ENCODE measurements around the gene ME1. TPM values are rescaled to one million over a fixed set of nuclear protein-coding genes. Genes with fewer than 3 reads are reported as not detected.

The ME1 gene
- total and polyA plus RNA-seq, 2 donors (not counting 3 experiments of a cell fraction or from before 2014, with no cell fraction given): 7.3 to 29.3 TPM

DNA sequence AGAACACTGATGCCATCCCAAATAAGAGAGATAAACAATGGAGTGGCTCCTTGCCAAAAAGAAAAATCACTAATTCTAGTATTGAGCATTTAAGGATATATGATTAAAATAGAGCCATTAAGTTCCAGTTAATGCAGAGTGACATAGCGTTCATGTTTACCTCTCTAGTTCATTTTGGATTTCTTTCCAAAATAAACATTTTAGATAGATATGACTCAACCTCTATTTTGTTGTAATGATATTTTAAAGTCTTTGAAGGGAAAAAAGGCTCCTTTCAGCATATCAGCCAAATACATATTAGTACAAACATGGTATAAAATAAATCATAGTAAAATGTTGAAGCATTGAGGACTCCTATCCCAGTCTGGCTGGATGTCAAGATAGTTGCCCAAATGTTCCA lies 204.3 kb downstream of the ME1 start:
- ChIA-PET CTCF (interaction anchor here (1.0 to 1.5 kb wide), 5 partner anchors 10 to 310 kb away, joined by 3 to 5 read pairs (median 4); partner anchors contain the start of gene UBE3D), POLR2A (no interaction called here)
- Histone ChIP-seq H3K4me1 (ENCODE audit: control insufficient read depth, extremely low read depth, insufficient read depth, low read length) (peaks cover 10% of the 10 kb centered on the region), H4K20me1 (replicated peaks; ENCODE audit: control insufficient read depth, extremely low read depth, insufficient read depth, low read length) (no peaks in the 10 kb centered on the region), H3K27me3 (ENCODE audit: control insufficient read depth in 2 of 2, insufficient read depth in 2 of 2, low read length in 2 of 2) (no peaks in the 10 kb centered on the region), H3K9me3 (replicated peaks; ENCODE audit: control insufficient read depth, insufficient read depth, low read length) (no peaks in the 10 kb centered on the region), H3K79me2 (ENCODE audit: control insufficient read depth, insufficient read depth, low read length) (no peaks in the 10 kb centered on the region), H3K9ac (replicated peaks; ENCODE audit: extremely low read depth, insufficient read depth, low read length) (no peak overlapping the region), H3K27ac (ENCODE audit: insufficient read depth, low read depth, low read length) (no peak overlapping the region), H2AFZ (ENCODE audit: low read depth, low read length) (no peak overlapping the region), H3K4me2 (ENCODE audit: insufficient read depth, low read length) (no peak overlapping the region), H3K9me1 (replicated peaks; ENCODE audit: control insufficient read depth, extremely low read depth, insufficient read depth, low read length) (no peaks in the 10 kb centered on the region), H3K4me3 (replicated peaks in 1 of 3; ENCODE audit: insufficient read depth in 1 of 3, low read depth in 1 of 3, low read length in 3 of 3) (no peak overlapping the region), H3K36me3 (ENCODE audit: control insufficient read depth in 2 of 2, extremely low read depth in 1 of 2, insufficient read depth in 2 of 2, low read length in 2 of 2) (no peaks in the 10 kb centered on the region)
- dilution Hi-C loops (cut with MboI; ENCODE audit: extremely low pct_ligation_motif_present, low sequenced_read_pairs): no loop called here
- intact Hi-C loops (cut with micrococcal nuclease): no loop called here
- FAIRE-seq: no peak
- no TSS peak for BruUV-seq (replicated peaks)
- DNase-seq (ENCODE audit: low read depth, low spot score): peak; percentile 46
- TF ChIP-seq FOS (IDR thresholded peaks at IDR 0.05; ENCODE audit: borderline replicate concordance, insufficient read depth, low read length) (peak; percentile 13), EZH2 (IDR thresholded peaks at IDR 0.05; ENCODE audit: borderline replicate concordance, low read depth, low read length, severe bottlenecking) (no peak), MYC (IDR thresholded peaks at IDR 0.05; ENCODE audit: low read depth, low read length) (no peak)

DNA sequence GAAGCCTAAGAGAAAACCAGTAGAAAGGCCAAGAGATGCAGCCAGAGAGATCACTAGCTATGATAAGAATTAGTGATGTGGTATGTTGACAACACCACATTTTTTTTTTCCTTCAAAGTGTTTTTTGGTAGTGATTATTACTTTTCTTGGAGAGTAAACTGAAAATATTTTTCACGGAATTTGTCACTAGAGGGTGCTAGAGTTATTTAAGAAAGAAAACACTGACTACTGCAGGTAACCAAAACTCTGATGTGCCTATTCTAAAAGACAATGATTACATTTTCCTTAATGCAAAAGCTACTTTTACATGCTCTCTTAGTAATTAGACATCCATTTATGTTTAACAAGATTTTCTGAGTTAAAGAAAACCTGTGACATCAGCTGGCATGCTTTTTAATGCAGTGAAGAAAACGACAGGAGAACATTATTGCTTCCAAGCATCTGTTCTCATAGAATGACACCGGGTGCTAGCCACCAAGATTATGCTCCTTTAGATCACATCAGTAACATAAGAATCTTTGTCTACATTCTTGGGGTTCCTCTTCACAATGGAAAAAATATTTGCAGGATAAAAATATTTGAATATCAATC lies 208.9 kb downstream of the ME1 start:
- H3K27ac ChIP-seq (ENCODE audit: insufficient read depth, low read depth, low read length): no peak overlapping the region
- dilution Hi-C loops (cut with MboI; ENCODE audit: extremely low pct_ligation_motif_present, low sequenced_read_pairs) (loop anchor here (25.0 kb wide), 1 partner anchor 290 kb away; the partner anchor contains the start of gene PRSS35), intact Hi-C loops (cut with micrococcal nuclease) (loop anchor here (1.0 to 2.0 kb wide), 2 partner anchors 197 to 290 kb away; partner anchors contain the start of gene PRSS35)
- TF ChIP-seq, protein P1, sequence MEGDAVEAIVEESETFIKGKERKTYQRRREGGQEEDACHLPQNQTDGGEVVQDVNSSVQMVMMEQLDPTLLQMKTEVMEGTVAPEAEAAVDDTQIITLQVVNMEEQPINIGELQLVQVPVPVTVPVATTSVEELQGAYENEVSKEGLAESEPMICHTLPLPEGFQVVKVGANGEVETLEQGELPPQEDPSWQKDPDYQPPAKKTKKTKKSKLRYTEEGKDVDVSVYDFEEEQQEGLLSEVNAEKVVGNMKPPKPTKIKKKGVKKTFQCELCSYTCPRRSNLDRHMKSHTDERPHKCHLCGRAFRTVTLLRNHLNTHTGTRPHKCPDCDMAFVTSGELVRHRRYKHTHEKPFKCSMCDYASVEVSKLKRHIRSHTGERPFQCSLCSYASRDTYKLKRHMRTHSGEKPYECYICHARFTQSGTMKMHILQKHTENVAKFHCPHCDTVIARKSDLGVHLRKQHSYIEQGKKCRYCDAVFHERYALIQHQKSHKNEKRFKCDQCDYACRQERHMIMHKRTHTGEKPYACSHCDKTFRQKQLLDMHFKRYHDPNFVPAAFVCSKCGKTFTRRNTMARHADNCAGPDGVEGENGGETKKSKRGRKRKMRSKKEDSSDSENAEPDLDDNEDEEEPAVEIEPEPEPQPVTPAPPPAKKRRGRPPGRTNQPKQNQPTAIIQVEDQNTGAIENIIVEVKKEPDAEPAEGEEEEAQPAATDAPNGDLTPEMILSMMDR (IDR thresholded peaks at IDR 0.05; ENCODE audit: extremely low read depth in 1 of 2, insufficient read depth in 1 of 2, low read depth in 1 of 2, low read length in 2 of 2): peak in 1 of 2 donors; percentile 29
- TF ChIP-seq POLR2A (IDR thresholded peaks at IDR 0.05; ENCODE audit: low read depth, low read length): no peak
- H3K9me3 ChIP-seq (replicated peaks; ENCODE audit: control insufficient read depth, insufficient read depth, low read length): no peaks in the 10 kb centered on the region
- H3K27me3 ChIP-seq (ENCODE audit: control insufficient read depth in 2 of 2, insufficient read depth in 2 of 2, low read length in 2 of 2): no peaks in the 10 kb centered on the region
- H2AFZ ChIP-seq (ENCODE audit: low read depth, low read length): no peak overlapping the region
- BruUV-seq (replicated peaks): no TSS peak
- H3K36me3 ChIP-seq (ENCODE audit: control insufficient read depth in 2 of 2, extremely low read depth in 1 of 2, insufficient read depth in 2 of 2, low read length in 2 of 2): no peaks in the 10 kb centered on the region
- ChIA-PET CTCF (interaction anchor here (0.6 to 13.1 kb wide), 25 partner anchors 9 to 952 kb away, joined by 3 to 431 read pairs (median 4); partner anchors contain the start of genes DOP1A, PRSS35 and UBE3D), POLR2A (interaction anchor here (0.5 kb wide), 1 partner anchor 976 kb away, joined by 6 read pairs; no protein-coding TSS in a partner anchor)
- FAIRE-seq (peak; percentile 69), DNase-seq (ENCODE audit: low read depth, low spot score) (peak; percentile 46)
- H3K79me2 ChIP-seq (ENCODE audit: control insufficient read depth, insufficient read depth, low read length): no peaks in the 10 kb centered on the region
- H3K4me2 ChIP-seq (ENCODE audit: insufficient read depth, low read length): no peak overlapping the region
- H3K4me3 ChIP-seq (replicated peaks in 1 of 3; ENCODE audit: insufficient read depth in 1 of 3, low read depth in 1 of 3, low read length in 3 of 3): no peak overlapping the region
- peaks cover 9% of the 10 kb centered on the region for H3K4me1 ChIP-seq (ENCODE audit: control insufficient read depth, extremely low read depth, insufficient read depth, low read length)
- no peaks in the 10 kb centered on the region for H3K9me1 ChIP-seq (replicated peaks; ENCODE audit: control insufficient read depth, extremely low read depth, insufficient read depth, low read length)
- no peak overlapping the region for H3K9ac ChIP-seq (replicated peaks; ENCODE audit: extremely low read depth, insufficient read depth, low read length)
- no peaks in the 10 kb centered on the region for H4K20me1 ChIP-seq (replicated peaks; ENCODE audit: control insufficient read depth, extremely low read depth, insufficient read depth, low read length)

Measured in endothelial cell of umbilical vein (primary cell).